Bone marrow (tissue), 2 donors: ENCODE data around the gene MSN.
"Not testable (repeated sequence)": the region's sequence is repeated elsewhere in the genome, so short reads cannot be mapped to it uniquely, and the experiment has no call there.

ENCODE experiments used
- DNase-seq, 2 donors: peaks; one replicate each; lab custom pipeline; 2025; lab: John Stamatoyannopoulos, UW

MSN gene

GRCh38 chrX:65720381-65720964 lies 53.0 kb downstream of the MSN start:
- no peak for DNase-seq

- peak in 1 of 2 donors; percentile 50 for DNase-seq
Measured at GRCh38 chrX:65723706-65724105, 56.3 kb downstream of the MSN start.

GRCh38 chrX:65726715-65727114 lies 59.3 kb downstream of the MSN start:
- no peak for DNase-seq

- DNase-seq, result no peak
Measured at GRCh38 chrX:65731684-65732289, 64.3 kb downstream of the MSN start.

- DNase-seq, result no peak
Measured at GRCh38 chrX:65740909-65741308, 73.5 kb downstream of the MSN start.

- DNase-seq, result no peak
Measured at GRCh38 chrX:65741823-65742222, 74.4 kb downstream of the MSN start.

- DNase-seq, result no peak
Measured at GRCh38 chrX:65744965-65745364, 77.5 kb downstream of the MSN start.

- DNase-seq, result no peak
Measured at GRCh38 chrX:65745427-65745826, 78.0 kb downstream of the MSN start.

GRCh38 chrX:65745992-65746391 lies 78.5 kb downstream of the MSN start:
- no peak for DNase-seq

- DNase-seq, result peak in 1 of 2 donors; percentile 52
Measured at GRCh38 chrX:65750674-65751469, 83.4 kb downstream of the MSN start.

GRCh38 chrX:65751519-65751918 lies 84.1 kb downstream of the MSN start:
- no peak for DNase-seq

- DNase-seq, result no peak
Measured at GRCh38 chrX:65752294-65752693, 84.8 kb downstream of the MSN start.

GRCh38 chrX:65755786-65756185 lies 88.3 kb downstream of the MSN start:
- no peak for DNase-seq

- no peak for DNase-seq
Measured at GRCh38 chrX:65757943-65758342, 90.5 kb downstream of the MSN start.

- DNase-seq, result no peak
Measured at GRCh38 chrX:65758505-65758904, 91.1 kb downstream of the MSN start.

- DNase-seq, result not testable (repeated sequence)
Measured at GRCh38 chrX:65759525-65759924, 92.1 kb downstream of the MSN start.

- DNase-seq, result no peak
Measured at GRCh38 chrX:65769564-65770292, 102.3 kb downstream of the MSN start.

- no peak for DNase-seq
Measured at GRCh38 chrX:65772842-65773241, 105.4 kb downstream of the MSN start.

- DNase-seq, result no peak
Measured at GRCh38 chrX:65781845-65782244, 114.4 kb downstream of the MSN start.

GRCh38 chrX:65783746-65784145 lies 116.3 kb downstream of the MSN start:
- DNase-seq, result no peak
